BLaER1 (cell line): ENCODE results near the gene RASAL1.
A peak's percentile ranks its signal among the peaks of the same experiment; 100 is the strongest.
"Not testable (repeated sequence)": the region's sequence is repeated elsewhere in the genome, so short reads cannot be mapped to it uniquely, and the experiment has no call there.

Source experiments
- H3K27ac ChIP-seq: shearing (Covaris generic); formaldehyde crosslinking; 2 replicates; pipeline ENCODE4 v1.8.1; 2022
- H3K27me3 ChIP-seq: shearing (Covaris generic); formaldehyde crosslinking; 2 replicates; pipeline ENCODE4 v1.8.1; 2022
- H3K36me3 ChIP-seq: shearing (Covaris generic); formaldehyde crosslinking; 2 replicates; pipeline ENCODE4 v1.8.1; 2022
- H3K4me1 ChIP-seq: shearing (Covaris generic); formaldehyde crosslinking; 2 replicates; pipeline ENCODE4 v1.8.1; 2022
- H3K4me2 ChIP-seq: shearing (Covaris generic); formaldehyde crosslinking; 2 replicates; pipeline ENCODE4 v1.8.1; 2022
- H3K4me3 ChIP-seq: shearing (Covaris generic); formaldehyde crosslinking; 2 replicates; pipeline ENCODE4 v1.8.1; 2022
- H3K9ac ChIP-seq: shearing (Covaris generic); formaldehyde crosslinking; 2 replicates; pipeline ENCODE4 v1.8.1; 2022
- H3K9me3 ChIP-seq: shearing (Covaris generic); formaldehyde crosslinking; 2 replicates; pipeline ENCODE4 v1.8.1; 2022
- H4K20me1 ChIP-seq: shearing (Covaris generic); formaldehyde crosslinking; 2 replicates; pipeline ENCODE4 v1.8.1; 2022
- Cebpa-rat ChIP-seq: shearing (Covaris generic); IDR thresholded peaks from 2 replicates; pipeline ENCODE4 v1.8.1; 2022

RASAL1 gene

DNA sequence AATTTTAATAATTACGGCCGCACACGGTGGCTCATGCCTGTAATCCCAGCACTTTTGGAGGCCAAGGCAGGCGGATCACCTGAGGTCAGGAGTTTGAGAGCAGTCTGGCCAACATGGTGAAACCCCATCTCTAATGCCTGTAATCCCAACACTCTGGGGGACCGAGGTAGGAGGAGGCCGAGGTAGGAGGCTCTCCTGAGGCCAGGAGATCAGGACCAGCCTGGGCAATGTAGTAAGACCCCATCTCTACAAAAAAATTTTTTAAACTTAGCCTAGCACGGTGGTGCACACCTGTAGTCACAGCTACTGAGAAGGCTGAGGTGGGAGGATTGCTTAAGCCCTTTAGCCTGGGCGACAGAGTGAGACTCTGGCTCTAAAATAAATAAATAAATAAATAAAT is 8.4 kb upstream of the RASAL1 start:
- Histone ChIP-seq H3K27ac (no peak overlapping the region), H3K9ac (no peak overlapping the region), H4K20me1 (no peaks in the 10 kb centered on the region), H3K9me3 (peaks cover 12% of the 10 kb centered on the region), H3K27me3 (no peaks in the 10 kb centered on the region), H3K4me1 (peaks cover 43% of the 10 kb centered on the region), H3K4me3 (no peak overlapping the region), H3K36me3 (no peaks in the 10 kb centered on the region), H3K4me2 (no peak overlapping the region)
- no peak for TF ChIP-seq Cebpa-rat

GRCh38 chr12:113142886-113143332 is 7.3 kb upstream of the RASAL1 start:
- Histone ChIP-seq H3K4me3 (no peak overlapping the region), H3K36me3 (no peaks in the 10 kb centered on the region), H3K4me2 (peak overlapping the region; percentile 50), H4K20me1 (no peaks in the 10 kb centered on the region), H3K27ac (no peak overlapping the region), H3K27me3 (no peaks in the 10 kb centered on the region), H3K9me3 (peaks cover 12% of the 10 kb centered on the region), H3K9ac (no peak overlapping the region), H3K4me1 (peaks cover 53% of the 10 kb centered on the region)
- TF ChIP-seq Cebpa-rat, result no peak

- peak overlapping the region; percentile 18; the same call in 1 of the 2 replicates for H3K27ac ChIP-seq
- no peak overlapping the region for H3K4me3 ChIP-seq
- peak overlapping the region; percentile 50 for H3K4me2 ChIP-seq
- peaks cover 59% of the 10 kb centered on the region for H3K4me1 ChIP-seq
- H3K36me3 ChIP-seq, result no peaks in the 10 kb centered on the region
- no peak overlapping the region for H3K9ac ChIP-seq
- H3K27me3 ChIP-seq, result no peaks in the 10 kb centered on the region
- H4K20me1 ChIP-seq, result no peaks in the 10 kb centered on the region
- peaks cover 10% of the 10 kb centered on the region for H3K9me3 ChIP-seq
- no peak for TF ChIP-seq Cebpa-rat
Measured at GRCh38 chr12:113142173-113142885, 6.8 kb upstream of the RASAL1 start.

DNA sequence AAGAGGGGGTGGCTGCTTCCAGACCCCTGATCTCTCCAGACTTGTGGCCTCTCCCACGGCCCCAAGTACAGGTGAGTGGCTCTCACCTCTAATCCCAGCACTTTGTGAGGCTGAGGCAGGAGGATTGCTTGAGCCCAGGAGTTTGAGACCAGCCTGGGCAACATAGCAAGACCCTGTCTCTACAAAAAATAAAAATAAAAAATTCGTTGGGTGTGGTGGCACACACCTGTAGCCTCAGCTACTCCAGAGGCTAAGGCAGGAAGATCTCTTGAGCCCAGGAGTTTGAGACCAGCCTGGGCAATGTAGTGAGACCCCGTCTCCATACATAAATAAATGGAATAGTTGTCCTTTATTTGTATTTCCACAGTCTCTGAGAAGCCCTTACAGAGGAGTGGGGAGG is 6.2 kb upstream of the RASAL1 start:
- not testable (repeated sequence) for H3K9ac ChIP-seq, H4K20me1 ChIP-seq, H3K9me3 ChIP-seq, H3K4me3 ChIP-seq, H3K27me3 ChIP-seq, H3K36me3 ChIP-seq
- peak overlapping the region; percentile 64 for H3K27ac ChIP-seq
- peak overlapping the region; percentile 50 for H3K4me2 ChIP-seq
- H3K4me1 ChIP-seq, result peaks cover 65% of the 10 kb centered on the region

GRCh38 chr12:113140706-113141105 is 5.1 kb upstream of the RASAL1 start:
- no peaks in the 10 kb centered on the region for H3K9me3 ChIP-seq
- H3K4me3 ChIP-seq, result no peak overlapping the region
- H4K20me1 ChIP-seq, result no peaks in the 10 kb centered on the region
- H3K9ac ChIP-seq, result no peak overlapping the region
- no peaks in the 10 kb centered on the region for H3K36me3 ChIP-seq
- peaks cover 75% of the 10 kb centered on the region for H3K4me1 ChIP-seq
- H3K27ac ChIP-seq, result no peak overlapping the region
- TF ChIP-seq Cebpa-rat, result no peak
- peak overlapping the region; percentile 50 for H3K4me2 ChIP-seq
- H3K27me3 ChIP-seq, result no peaks in the 10 kb centered on the region

DNA sequence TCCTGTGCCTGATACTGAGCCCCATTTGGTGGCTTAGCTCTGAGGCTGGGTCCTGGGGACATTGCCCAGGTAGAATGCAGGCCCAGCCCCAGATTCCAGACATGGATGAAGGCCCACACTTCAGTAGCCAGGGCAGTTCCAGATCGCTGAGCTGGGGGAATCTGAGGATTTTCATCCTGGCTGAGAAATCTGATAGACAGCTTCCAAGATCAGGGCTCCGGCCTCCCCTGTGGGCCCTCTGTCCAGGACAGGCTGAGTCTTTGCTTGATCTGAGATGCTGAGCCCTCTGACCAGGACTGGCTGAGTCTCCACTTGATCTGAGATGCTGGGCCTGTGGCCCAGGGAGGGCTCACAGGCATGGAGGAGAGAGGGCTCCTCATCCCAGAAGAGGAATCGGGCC is 3.3 kb upstream of the RASAL1 start:
- Histone ChIP-seq H3K9ac (no peak overlapping the region), H3K36me3 (no peaks in the 10 kb centered on the region), H3K4me2 (no peak overlapping the region), H3K4me1 (peaks cover 91% of the 10 kb centered on the region), H3K27me3 (peaks cover 10% of the 10 kb centered on the region; the same call in 1 of the 2 replicates), H3K9me3 (no peaks in the 10 kb centered on the region), H4K20me1 (peaks cover 9% of the 10 kb centered on the region; the same call in 1 of the 2 replicates), H3K4me3 (no peak overlapping the region), H3K27ac (no peak overlapping the region)
- no peak for TF ChIP-seq Cebpa-rat

GRCh38 chr12:113137861-113138783 is 2.6 kb upstream of the RASAL1 start:
- peaks cover 16% of the 10 kb centered on the region for H4K20me1 ChIP-seq

DNA sequence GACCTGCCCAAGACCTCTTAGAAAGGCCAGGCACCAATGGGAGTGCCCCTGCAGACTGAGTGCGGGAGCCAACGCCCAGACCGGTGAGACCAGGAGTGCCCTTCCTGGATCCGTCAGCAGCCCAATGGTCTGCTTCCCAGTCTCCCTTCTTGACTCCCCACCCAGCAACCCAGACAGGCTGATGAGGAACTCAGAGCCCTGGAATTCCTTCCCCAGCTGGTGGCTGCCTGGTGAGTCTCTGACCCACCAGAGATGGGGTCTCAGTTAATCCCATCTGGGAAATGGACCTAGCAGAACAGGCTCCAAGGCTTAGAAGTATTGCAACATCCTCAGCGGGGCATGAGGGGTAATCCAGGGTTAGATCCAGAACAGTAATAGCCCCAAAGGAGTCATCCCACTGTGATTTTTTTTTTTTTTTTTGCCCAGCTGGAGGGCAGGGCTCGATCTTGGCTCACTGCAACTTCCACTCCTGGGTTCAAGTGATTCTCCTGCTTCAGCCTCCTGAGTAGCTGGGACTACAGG is 1.5 kb upstream of the RASAL1 start:
- peaks cover 96% of the 10 kb centered on the region for H3K4me1 ChIP-seq

More at GRCh38 chr12:113137861-113138783, 2.6 kb upstream of the RASAL1 start:
- H3K9ac ChIP-seq, result no peak overlapping the region
- no peak overlapping the region for H3K4me3 ChIP-seq
- H3K27me3 ChIP-seq, result peaks cover 10% of the 10 kb centered on the region; the same call in 1 of the 2 replicates
- no peaks in the 10 kb centered on the region for H3K9me3 ChIP-seq
- no peak for TF ChIP-seq Cebpa-rat
- peak overlapping the region; percentile 92 for H3K4me2 ChIP-seq
- H3K4me1 ChIP-seq, result peaks cover 96% of the 10 kb centered on the region
- H3K27ac ChIP-seq, result peak overlapping the region; percentile 71
- no peaks in the 10 kb centered on the region for H3K36me3 ChIP-seq

DNA sequence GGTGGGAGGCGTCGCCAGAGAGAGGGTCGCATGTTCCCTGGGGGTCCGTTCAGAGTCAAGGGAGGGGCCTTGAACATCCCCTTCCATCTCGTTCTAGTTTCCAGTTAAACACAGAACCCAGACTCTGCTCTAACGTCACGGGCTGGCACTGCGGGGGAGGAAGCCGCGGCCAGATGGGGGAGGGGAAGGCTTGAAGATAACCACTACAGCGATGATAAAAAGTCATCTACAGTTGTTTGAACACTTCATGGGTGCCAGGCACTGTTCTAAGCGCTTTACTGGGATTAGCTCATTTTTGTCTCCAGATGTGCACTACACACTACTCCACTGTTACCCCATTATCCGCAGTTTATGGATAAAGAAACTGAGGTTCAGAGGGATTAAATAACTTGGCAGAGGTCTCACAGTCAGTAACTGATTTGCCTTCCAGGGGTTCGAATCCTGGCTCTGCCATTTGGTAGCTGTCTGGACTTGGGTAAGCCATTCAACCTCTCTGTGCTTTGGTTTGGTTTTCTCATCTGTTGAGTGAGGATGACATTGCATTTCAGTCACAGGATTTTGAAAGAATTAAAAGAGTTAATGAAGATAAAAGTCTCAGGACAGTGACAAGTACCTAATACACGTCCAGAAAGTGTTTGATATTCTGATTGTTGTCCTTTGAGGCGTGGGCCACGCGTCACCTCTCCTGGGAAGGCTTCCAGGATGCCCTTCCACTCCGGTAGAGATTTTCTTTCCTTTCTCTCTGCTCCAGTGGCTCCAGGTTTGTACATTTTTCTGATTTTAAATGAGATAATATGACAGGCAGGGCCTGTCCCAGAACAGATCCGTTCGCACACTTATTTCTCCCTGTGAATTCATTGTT is 798 bp upstream of the RASAL1 start:
- Histone ChIP-seq H3K36me3 (no peaks in the 10 kb centered on the region), H3K27me3 (peaks cover 10% of the 10 kb centered on the region; the same call in 1 of the 2 replicates), H3K4me3 (peak overlapping the region; percentile 81), H3K27ac (peak overlapping the region; percentile 47), H3K9me3 (no peaks in the 10 kb centered on the region), H3K4me1 (peaks cover 96% of the 10 kb centered on the region), H4K20me1 (peaks cover 31% of the 10 kb centered on the region), H3K4me2 (peak overlapping the region; percentile 92), H3K9ac (no peak overlapping the region)
- no peak for TF ChIP-seq Cebpa-rat

More for the DNA sequence above, 1.5 kb upstream of the RASAL1 start:
- Histone ChIP-seq H3K36me3 (no peaks in the 10 kb centered on the region), H4K20me1 (peaks cover 26% of the 10 kb centered on the region), H3K9ac (no peak overlapping the region), H3K9me3 (no peaks in the 10 kb centered on the region), H3K27ac (peak overlapping the region; percentile 47; the same call in 1 of the 2 replicates), H3K4me2 (peak overlapping the region; percentile 92), H3K27me3 (peaks cover 10% of the 10 kb centered on the region; the same call in 1 of the 2 replicates), H3K4me3 (no peak overlapping the region)
- TF ChIP-seq Cebpa-rat, result no peak
